OCI-LY3 (cell line): ENCODE measurements around the gene KCNAB1.

Experiments
- CTCF ChIP-seq: fragments of 200-600, 300-600 bp; sonication (generic); IDR thresholded peaks from 2 replicates; pipeline ENCODE4 v1.5.1; 2014; ENCODE audit warnings: antibody characterized with exemption, low read length, low read depth
- EZH2phosphoT487 ChIP-seq: fragments of 200-600 bp; shearing (Covaris generic); IDR thresholded peaks from 2 replicates; pipeline ENCODE4 v1.6.1; 2018; ENCODE audit warnings: antibody characterized with exemption, mixed run types, low read depth

- TF ChIP-seq CTCF, result no peak
- no peak for TF ChIP-seq EZH2phosphoT487
Measured at GRCh38 chr3:156171281-156172267, 51.2 kb downstream of the KCNAB1 start.
